ENCODE measurements around the gene DYTN. TPM values are rescaled to one million over a fixed set of nuclear protein-coding genes. Genes with fewer than 3 reads are reported as not detected.

The DYTN gene
- total and polyA plus RNA-seq, 2 experiments from 2014 or later: not detected

- H3K4me1 ChIP-seq (ENCODE audit: insufficient read depth): no peaks in the 10 kb centered on the region
- no peaks in the 10 kb centered on the region for H3K27me3 ChIP-seq
- no peaks in the 10 kb centered on the region for H4K20me1 ChIP-seq (ENCODE audit: insufficient read depth, poor library complexity, severe bottlenecking)
- no peaks in the 10 kb centered on the region for H3K36me3 ChIP-seq (replicated peaks; ENCODE audit: insufficient read depth, low read depth)
- H3K4me2 ChIP-seq: no peak overlapping the region
- H2AFZ ChIP-seq: no peak overlapping the region
- WGBS (ENCODE audit: low lambda C conversion rate, missing lambda C conversion rate): 86% methylated on average over 5 of the region's 5 CpGs
- no peaks in the 10 kb centered on the region for H3K9me2 ChIP-seq (replicated peaks; ENCODE audit: insufficient read depth)
- DNase-seq (ENCODE audit: low spot score): no peak
- H3K79me2 ChIP-seq: no peaks in the 10 kb centered on the region
- no peak overlapping the region for H3K4me3 ChIP-seq
- no peaks in the 10 kb centered on the region for H3K9me3 ChIP-seq (ENCODE audit: low read depth)
- H3K27ac ChIP-seq: no peak overlapping the region
- TF ChIP-seq EZH2 (IDR thresholded peaks at IDR 0.05; ENCODE audit: borderline replicate concordance): no peak
- no peak for TF ChIP-seq EZH2phosphoT487 (IDR thresholded peaks at IDR 0.05; ENCODE audit: low read depth, severe bottlenecking, unreplicated experiment)
- TF ChIP-seq CTCF (IDR thresholded peaks at IDR 0.05; ENCODE audit: poor library complexity): no peak
Observed at GRCh38 chr2:206736935-206737334, 18.7 kb upstream of the DYTN start.

GRCh38 chr2:206733341-206733740, 15.1 kb upstream of the DYTN start:
- Histone ChIP-seq H3K79me2 (no peaks in the 10 kb centered on the region), H3K27ac (no peak overlapping the region), H2AFZ (no peak overlapping the region), H3K27me3 (no peaks in the 10 kb centered on the region), H3K36me3 (replicated peaks; ENCODE audit: insufficient read depth, low read depth) (no peaks in the 10 kb centered on the region), H4K20me1 (ENCODE audit: insufficient read depth, poor library complexity, severe bottlenecking) (no peaks in the 10 kb centered on the region), H3K4me3 (no peak overlapping the region), H3K9me2 (replicated peaks; ENCODE audit: insufficient read depth) (no peaks in the 10 kb centered on the region), H3K9me3 (ENCODE audit: low read depth) (no peaks in the 10 kb centered on the region), H3K4me2 (no peak overlapping the region), H3K4me1 (ENCODE audit: insufficient read depth) (no peaks in the 10 kb centered on the region)
- WGBS (ENCODE audit: low lambda C conversion rate, missing lambda C conversion rate): 81% methylated on average over 2 of the region's 2 CpGs
- DNase-seq (ENCODE audit: low spot score): no peak
- no peak for TF ChIP-seq CTCF (IDR thresholded peaks at IDR 0.05; ENCODE audit: poor library complexity)
- no peak for TF ChIP-seq EZH2 (IDR thresholded peaks at IDR 0.05; ENCODE audit: borderline replicate concordance)
- no peak for TF ChIP-seq EZH2phosphoT487 (IDR thresholded peaks at IDR 0.05; ENCODE audit: low read depth, severe bottlenecking, unreplicated experiment)

GRCh38 chr2:206728277-206729199, 10.3 kb upstream of the DYTN start:
- DNase-seq (ENCODE audit: low spot score): no peak
- Histone ChIP-seq H2AFZ (no peak overlapping the region), H4K20me1 (ENCODE audit: insufficient read depth, poor library complexity, severe bottlenecking) (no peaks in the 10 kb centered on the region), H3K4me1 (ENCODE audit: insufficient read depth) (no peaks in the 10 kb centered on the region), H3K9me3 (ENCODE audit: low read depth) (no peaks in the 10 kb centered on the region), H3K4me2 (no peak overlapping the region), H3K4me3 (no peak overlapping the region), H3K27ac (no peak overlapping the region), H3K27me3 (no peaks in the 10 kb centered on the region), H3K36me3 (replicated peaks; ENCODE audit: insufficient read depth, low read depth) (no peaks in the 10 kb centered on the region), H3K9me2 (replicated peaks; ENCODE audit: insufficient read depth) (no peaks in the 10 kb centered on the region), H3K79me2 (no peaks in the 10 kb centered on the region)
- no peak for TF ChIP-seq CTCF (IDR thresholded peaks at IDR 0.05; ENCODE audit: poor library complexity)
- TF ChIP-seq EZH2phosphoT487 (IDR thresholded peaks at IDR 0.05; ENCODE audit: low read depth, severe bottlenecking, unreplicated experiment): no peak
- no peak for TF ChIP-seq EZH2 (IDR thresholded peaks at IDR 0.05; ENCODE audit: borderline replicate concordance)
- WGBS (ENCODE audit: low lambda C conversion rate, missing lambda C conversion rate): 81% methylated on average over 7 of the region's 7 CpGs
